Amniotic stem cell (primary cell): Measurements from ENCODE around the gene GCK.
"Not testable (repeated sequence)": the region's sequence is repeated elsewhere in the genome, so short reads cannot be mapped to it uniquely, and the experiment has no call there.

Experiments used
- DNase-seq: peaks from one replicate; lab custom pipeline; 2025; lab: John Stamatoyannopoulos, UW

GCK gene

GRCh38 chr7:44177570-44178131 is 11.6 kb downstream of the GCK start:
- DNase-seq = no peak

GRCh38 chr7:44176486-44176885 is 12.8 kb downstream of the GCK start:
- DNase-seq = no peak

GRCh38 chr7:44175730-44176129 is 13.5 kb downstream of the GCK start:
- no peak for DNase-seq

GRCh38 chr7:44174694-44174948 is 14.6 kb downstream of the GCK start:
- DNase-seq = not testable (repeated sequence)

GRCh38 chr7:44173911-44174693 is 15.1 kb downstream of the GCK start:
- DNase-seq = no peak

GRCh38 chr7:44172803-44173424 is 16.3 kb downstream of the GCK start:
- DNase-seq = no peak

- no peak for DNase-seq
Observed at GRCh38 chr7:44172352-44172751, 16.9 kb downstream of the GCK start.

- not testable (repeated sequence) for DNase-seq
Observed at GRCh38 chr7:44171901-44172300, 17.3 kb downstream of the GCK start.

GRCh38 chr7:44167920-44168319 is 21.3 kb downstream of the GCK start:
- DNase-seq = no peak

- DNase-seq = peak; percentile 74
Observed at GRCh38 chr7:44163591-44163990, 25.6 kb downstream of the GCK start.

GRCh38 chr7:44162785-44163395 is 26.3 kb downstream of the GCK start:
- DNase-seq = no peak

GRCh38 chr7:44162179-44162578 is 27.1 kb downstream of the GCK start:
- DNase-seq = no peak

- DNase-seq = no peak
Observed at GRCh38 chr7:44161371-44161770, 27.9 kb downstream of the GCK start.

GRCh38 chr7:44159824-44160630 is 29.2 kb downstream of the GCK start:
- no peak for DNase-seq

GRCh38 chr7:44158873-44159631 is 30.2 kb downstream of the GCK start:
- no peak for DNase-seq

GRCh38 chr7:44158096-44158872 is 31.0 kb downstream of the GCK start:
- DNase-seq = no peak

GRCh38 chr7:44157116-44158080 is 31.8 kb downstream of the GCK start:
- no peak for DNase-seq

- DNase-seq = no peak
Observed at GRCh38 chr7:44156453-44157010, 32.7 kb downstream of the GCK start.
